ENCODE results near the gene TTC39C.
A peak's percentile ranks its signal among the peaks of the same experiment; 100 is the strongest.
"Not testable (repeated sequence)": the region's sequence is repeated elsewhere in the genome, so short reads cannot be mapped to it uniquely, and the experiment has no call there.

The TTC39C gene

GRCh38 chr18:24016643-24017042 lies 2.1 kb downstream of the TTC39C start:
- no peak for DNase-seq (ENCODE audit: low read depth, low spot score)

GRCh38 chr18:24018299-24018886 lies 3.8 kb downstream of the TTC39C start:
- DNase-seq (ENCODE audit: low read depth, low spot score), result no peak

GRCh38 chr18:24019641-24020331 lies 5.2 kb downstream of the TTC39C start:
- no peak for DNase-seq (ENCODE audit: low read depth, low spot score)

GRCh38 chr18:24021505-24021904 lies 7.0 kb downstream of the TTC39C start:
- no peak for DNase-seq (ENCODE audit: low read depth, low spot score)

GRCh38 chr18:24022161-24022560 lies 7.6 kb downstream of the TTC39C start:
- DNase-seq (ENCODE audit: low read depth, low spot score), result no peak

- DNase-seq (ENCODE audit: low read depth, low spot score), result peak; percentile 91
These were observed 8.7 kb downstream of the TTC39C start for GRCh38 chr18:24023185-24023814.

GRCh38 chr18:24024425-24024824 lies 9.9 kb downstream of the TTC39C start:
- no peak for DNase-seq (ENCODE audit: low read depth, low spot score)

GRCh38 chr18:24026457-24026856 lies 11.9 kb downstream of the TTC39C start:
- no peak for DNase-seq (ENCODE audit: low read depth, low spot score)

- DNase-seq (ENCODE audit: low read depth, low spot score), result no peak
These were observed 12.7 kb downstream of the TTC39C start for GRCh38 chr18:24027156-24027827.

- DNase-seq (ENCODE audit: low read depth, low spot score), result not testable (repeated sequence)
These were observed 14.4 kb downstream of the TTC39C start for GRCh38 chr18:24028946-24029345.

GRCh38 chr18:24031318-24031717 lies 16.8 kb downstream of the TTC39C start:
- DNase-seq (ENCODE audit: low read depth, low spot score), result no peak

- DNase-seq (ENCODE audit: low read depth, low spot score), result no peak
These were observed 17.4 kb downstream of the TTC39C start for GRCh38 chr18:24031916-24032315.

- DNase-seq (ENCODE audit: low read depth, low spot score), result no peak
These were observed 19.3 kb downstream of the TTC39C start for GRCh38 chr18:24033641-24034412.

- no peak for DNase-seq (ENCODE audit: low read depth, low spot score)
These were observed 20.8 kb downstream of the TTC39C start for GRCh38 chr18:24035316-24035715.

GRCh38 chr18:24039671-24040070 lies 25.1 kb downstream of the TTC39C start:
- DNase-seq (ENCODE audit: low read depth, low spot score), result no peak

GRCh38 chr18:24041691-24042090 lies 27.1 kb downstream of the TTC39C start:
- no peak for DNase-seq (ENCODE audit: low read depth, low spot score)

- DNase-seq (ENCODE audit: low read depth, low spot score), result no peak
These were observed 28.8 kb downstream of the TTC39C start for GRCh38 chr18:24043403-24043802.

- DNase-seq (ENCODE audit: low read depth, low spot score), result no peak
These were observed 33.7 kb downstream of the TTC39C start for GRCh38 chr18:24048261-24048660.

- DNase-seq (ENCODE audit: low read depth, low spot score), result no peak
These were observed 34.6 kb downstream of the TTC39C start for GRCh38 chr18:24049142-24049541.

GRCh38 chr18:24051031-24051947 lies 36.7 kb downstream of the TTC39C start:
- DNase-seq (ENCODE audit: low read depth, low spot score), result no peak

- DNase-seq (ENCODE audit: low read depth, low spot score), result no peak
These were observed 37.5 kb downstream of the TTC39C start for GRCh38 chr18:24052053-24052452.
